Uterus (tissue), 4 donors: ENCODE measurements around the gene ARID5B. TPM values are rescaled to one million over a fixed set of nuclear protein-coding genes. Genes with fewer than 3 reads are reported as not detected.

Experiments used
- DNase-seq, 2 donors: peaks; one replicate each; pipeline ENCODE4 v3.0.0-alpha.2; 2019 to 2020
- H3K27ac ChIP-seq, 2 donors: fragments of 200-600 bp; sonication (generic); 1 replicate in 1 of 2; 2 replicates in 1 of 2; pipeline ENCODE4 v1.5.1; 2016 to 2018
- H3K27me3 ChIP-seq, 2 donors: fragments of 200-600 bp; sonication (generic); one replicate each; pipeline ENCODE4 v1.5.1; 2018 to 2019; ENCODE audit warnings: control low read depth in 1 of 2
- H3K36me3 ChIP-seq, 2 donors: fragments of 200-600 bp; sonication (generic); one replicate each; pipeline ENCODE4 v1.5.1; 2019; ENCODE audit warnings: control low read depth in 1 of 2
- H3K4me1 ChIP-seq, 2 donors: fragments of 200-600 bp; sonication (generic); one replicate each; pipeline ENCODE4 v1.5.1; 2018 to 2019; ENCODE audit warnings: control low read depth in 1 of 2
- H3K4me3 ChIP-seq, 2 donors: fragments of 200-600 bp; sonication (generic); 1 replicate in 1 of 2; 2 replicates in 1 of 2; pipeline ENCODE4 v1.5.1; 2018 to 2019; ENCODE audit warnings: mild to moderate bottlenecking in 1 of 2
- H3K9me3 ChIP-seq, 2 donors: fragments of 200-600 bp; sonication (generic); one replicate each; pipeline ENCODE4 v1.5.1; 2019; ENCODE audit warnings: control low read depth in 1 of 2
- CTCF ChIP-seq, 4 experiments: fragments of 200-600 bp in 2 of 4; fragments of 450-650 bp in 2 of 4; sonication (generic) in 2 of 4; IDR thresholded peaks; one replicate each; pipeline ENCODE4 v1.5.1; 2016 to 2019; ENCODE audit warnings: antibody characterized with exemption in 4 of 4, mild to moderate bottlenecking in 2 of 4, moderate library complexity in 1 of 4
- POLR2A ChIP-seq, 2 donors: fragments of 450-650 bp; IDR thresholded peaks; one replicate each; pipeline ENCODE4 v1.6.1; 2016; ENCODE audit warnings: antibody characterized with exemption in 2 of 2, mild to moderate bottlenecking in 1 of 2, moderate library complexity in 1 of 2
- intact Hi-C: fragments of 100-400 bp; cut with DNase I; formaldehyde crosslinking; loops from one replicate; pipeline ENCODE4 v1.15.1; 2023; ENCODE audit warnings: low total_unique reads
- total RNA-seq, 4 donors: library from RNA; depleted of rRNA in 3 of 4; stranded (reverse); fragments of >200 nt in 3 of 4; gene quantifications; one replicate each; pipeline versions ENCODE4 v1.1.0 to v1.2.4, GENCODE V29; 2014 to 2023
- donor health status: DM: yes; HTN: yes; CAD: no.

Gene ARID5B
- total RNA-seq, 4 donors from 2014 or later: 38.7 to 64.1 (median 56.6) TPM

- Histone ChIP-seq H3K4me1 (peaks cover 6 to 21% of the 10 kb centered on the region in 2 donors), H3K36me3 (no peaks in the 10 kb centered on the region), H3K9me3 (no peaks in the 10 kb centered on the region), H3K4me3 (no peak overlapping the region), H3K27ac (peak overlapping the region; percentile 79 to 96), H3K27me3 (no peaks in the 10 kb centered on the region)
- intact Hi-C loops: loop anchor here (10.0 kb wide), 1 partner anchor 197 kb away; no protein-coding TSS in a partner anchor
- DNase-seq: no peak
- no peak for TF ChIP-seq POLR2A (IDR thresholded peaks at IDR 0.05)
- no peak for TF ChIP-seq CTCF (IDR thresholded peaks at IDR 0.05)
Observed at GRCh38 chr10:62037890-62038608, 136.6 kb downstream of the ARID5B start.

GRCh38 chr10:62038609-62039190, 137.2 kb downstream of the ARID5B start:
- Histone ChIP-seq H3K27me3 (no peaks in the 10 kb centered on the region), H3K4me3 (no peak overlapping the region), H3K36me3 (no peaks in the 10 kb centered on the region), H3K4me1 (peaks cover 6 to 21% of the 10 kb centered on the region in 2 donors), H3K27ac (peak overlapping the region; percentile 79 to 96), H3K9me3 (no peaks in the 10 kb centered on the region)
- intact Hi-C loops: loop anchor here (10.0 kb wide), 1 partner anchor 196 kb away; no protein-coding TSS in a partner anchor
- TF ChIP-seq CTCF (IDR thresholded peaks at IDR 0.05): peak; percentile 80 to 92 (median 83)
- TF ChIP-seq POLR2A (IDR thresholded peaks at IDR 0.05): no peak
- DNase-seq: peak; percentile 81 to 85

- intact Hi-C loops: loop anchor here (10.0 kb wide), 1 partner anchor 195 kb away; no protein-coding TSS in a partner anchor
- no peaks in the 10 kb centered on the region for H3K9me3 ChIP-seq
- no peaks in the 10 kb centered on the region for H3K27me3 ChIP-seq
- H3K4me3 ChIP-seq: no peak overlapping the region
- H3K36me3 ChIP-seq: no peaks in the 10 kb centered on the region
- H3K27ac ChIP-seq: peak overlapping the region; percentile 79 to 96
- TF ChIP-seq POLR2A (IDR thresholded peaks at IDR 0.05): no peak
- no peak for TF ChIP-seq CTCF (IDR thresholded peaks at IDR 0.05)
- peaks cover 6 to 21% of the 10 kb centered on the region in 2 donors for H3K4me1 ChIP-seq
- DNase-seq: no peak
Observed at GRCh38 chr10:62039954-62040353, 138.5 kb downstream of the ARID5B start.

DNA sequence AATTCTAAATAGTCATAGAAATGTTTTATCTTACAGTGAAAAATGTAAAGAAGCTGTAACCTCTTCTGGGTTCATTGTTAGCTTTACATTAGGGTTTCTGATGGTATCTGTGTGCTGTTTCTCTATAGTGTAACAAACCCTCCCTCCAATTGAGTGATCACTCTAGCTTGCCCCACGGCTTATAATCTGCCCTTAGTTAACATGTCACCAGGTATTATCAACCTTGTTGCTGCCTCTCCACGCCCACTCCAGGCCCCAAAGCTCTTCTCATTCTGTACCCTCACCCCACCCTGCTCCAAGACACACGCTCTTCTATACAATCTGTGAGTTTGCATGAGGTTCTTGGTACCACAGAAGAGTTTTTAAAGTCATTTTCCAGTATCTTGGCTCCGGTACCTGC, 139.4 kb downstream of the ARID5B start:
- Histone ChIP-seq H3K36me3 (no peaks in the 10 kb centered on the region), H3K27me3 (no peaks in the 10 kb centered on the region), H3K27ac (peak overlapping the region; percentile 46 to 96), H3K4me1 (peaks cover 6 to 21% of the 10 kb centered on the region in 2 donors), H3K4me3 (no peak overlapping the region), H3K9me3 (no peaks in the 10 kb centered on the region)
- no peak for DNase-seq
- no peak for TF ChIP-seq CTCF (IDR thresholded peaks at IDR 0.05)
- no peak for TF ChIP-seq POLR2A (IDR thresholded peaks at IDR 0.05)
- intact Hi-C loops: no loop called here

GRCh38 chr10:62043421-62044021, 142.0 kb downstream of the ARID5B start:
- Histone ChIP-seq H3K36me3 (no peaks in the 10 kb centered on the region), H3K4me3 (no peak overlapping the region), H3K27ac (peak overlapping the region; percentile 90 to 99), H3K4me1 (peaks cover 0 to 10% of the 10 kb centered on the region in 2 donors), H3K27me3 (no peaks in the 10 kb centered on the region), H3K9me3 (no peaks in the 10 kb centered on the region)
- no peak for DNase-seq
- no peak for TF ChIP-seq CTCF (IDR thresholded peaks at IDR 0.05)
- TF ChIP-seq POLR2A (IDR thresholded peaks at IDR 0.05): no peak
- intact Hi-C loops: no loop called here
